CD4-positive, alpha-beta T cell treated with Interleukin-12 subunit alpha and Interleukin-12 subunit beta, for 1 hour (primary cell): ENCODE data around the gene EMX2.

Source experiments
- DNase-seq: peaks from one replicate; pipeline ENCODE4 v3.0.0-alpha.2; 2020

The EMX2 gene

DNA sequence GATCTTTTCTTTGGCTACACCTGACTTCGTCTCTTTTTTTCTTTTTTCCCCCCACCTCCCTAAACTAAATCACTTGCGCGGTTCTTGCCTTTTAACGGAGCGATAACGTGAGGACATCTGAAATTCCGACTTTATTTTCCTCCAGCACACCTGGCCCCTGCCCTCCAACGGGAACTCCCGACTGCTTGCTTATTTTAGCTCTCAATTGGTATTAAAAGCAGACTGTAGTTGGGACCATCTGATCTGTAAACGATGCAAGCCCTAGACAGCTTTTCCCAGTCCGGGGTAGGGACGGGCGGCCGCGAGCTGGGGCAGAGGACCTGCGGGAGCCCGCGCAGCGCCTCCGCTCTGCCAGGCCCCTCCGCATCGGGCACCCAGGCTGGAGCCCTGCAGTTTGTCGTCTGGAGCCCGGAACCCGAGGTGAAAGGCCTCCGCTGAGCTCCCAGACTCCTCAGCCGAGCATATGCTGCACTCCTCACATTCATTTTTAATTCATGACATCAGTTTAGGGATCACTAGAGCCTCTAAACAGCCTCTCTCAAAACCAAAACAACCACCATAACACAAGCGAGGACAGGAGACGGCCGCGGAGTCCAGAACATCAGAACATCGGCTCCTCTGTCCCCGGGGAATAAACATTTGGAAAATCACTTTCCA, 10.0 kb upstream of the EMX2 start:
- DNase-seq = no peak

DNA sequence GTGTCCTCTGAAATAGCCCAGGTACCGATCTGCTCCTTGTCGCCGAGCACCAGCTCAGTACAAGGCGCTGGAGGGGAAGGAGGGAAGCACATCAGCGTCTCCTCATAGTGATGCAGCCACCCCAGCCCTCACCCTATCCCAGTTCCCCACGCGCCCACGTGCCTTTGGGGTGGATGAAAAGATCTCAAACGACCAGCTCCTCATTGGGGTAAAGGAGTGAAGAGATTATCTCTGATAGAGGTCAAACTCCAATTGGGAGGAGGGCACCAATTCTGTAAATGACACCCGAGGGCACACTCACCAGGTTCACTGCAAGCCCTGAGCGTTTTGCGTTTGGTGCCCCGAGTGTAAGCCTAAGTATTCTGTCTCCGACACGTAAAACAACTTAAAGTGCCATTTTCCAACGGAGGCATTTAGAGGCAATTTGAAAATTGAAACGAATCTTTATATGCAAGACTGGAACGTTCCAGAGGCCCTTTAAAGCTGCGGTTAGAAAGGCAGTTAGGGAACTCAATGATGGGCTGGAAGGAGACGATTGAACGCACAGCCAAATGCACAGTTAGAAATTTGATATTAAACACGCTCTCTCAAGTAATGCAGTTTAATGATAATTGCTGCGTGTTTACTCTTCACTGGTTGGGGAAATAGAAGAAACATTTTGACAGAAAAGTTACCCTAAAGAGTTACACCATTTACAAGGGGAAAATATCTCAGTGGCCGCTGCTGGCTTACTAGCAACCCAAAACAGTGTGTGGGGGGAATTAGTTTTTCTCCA, 8.9 kb upstream of the EMX2 start:
- DNase-seq = no peak

DNA sequence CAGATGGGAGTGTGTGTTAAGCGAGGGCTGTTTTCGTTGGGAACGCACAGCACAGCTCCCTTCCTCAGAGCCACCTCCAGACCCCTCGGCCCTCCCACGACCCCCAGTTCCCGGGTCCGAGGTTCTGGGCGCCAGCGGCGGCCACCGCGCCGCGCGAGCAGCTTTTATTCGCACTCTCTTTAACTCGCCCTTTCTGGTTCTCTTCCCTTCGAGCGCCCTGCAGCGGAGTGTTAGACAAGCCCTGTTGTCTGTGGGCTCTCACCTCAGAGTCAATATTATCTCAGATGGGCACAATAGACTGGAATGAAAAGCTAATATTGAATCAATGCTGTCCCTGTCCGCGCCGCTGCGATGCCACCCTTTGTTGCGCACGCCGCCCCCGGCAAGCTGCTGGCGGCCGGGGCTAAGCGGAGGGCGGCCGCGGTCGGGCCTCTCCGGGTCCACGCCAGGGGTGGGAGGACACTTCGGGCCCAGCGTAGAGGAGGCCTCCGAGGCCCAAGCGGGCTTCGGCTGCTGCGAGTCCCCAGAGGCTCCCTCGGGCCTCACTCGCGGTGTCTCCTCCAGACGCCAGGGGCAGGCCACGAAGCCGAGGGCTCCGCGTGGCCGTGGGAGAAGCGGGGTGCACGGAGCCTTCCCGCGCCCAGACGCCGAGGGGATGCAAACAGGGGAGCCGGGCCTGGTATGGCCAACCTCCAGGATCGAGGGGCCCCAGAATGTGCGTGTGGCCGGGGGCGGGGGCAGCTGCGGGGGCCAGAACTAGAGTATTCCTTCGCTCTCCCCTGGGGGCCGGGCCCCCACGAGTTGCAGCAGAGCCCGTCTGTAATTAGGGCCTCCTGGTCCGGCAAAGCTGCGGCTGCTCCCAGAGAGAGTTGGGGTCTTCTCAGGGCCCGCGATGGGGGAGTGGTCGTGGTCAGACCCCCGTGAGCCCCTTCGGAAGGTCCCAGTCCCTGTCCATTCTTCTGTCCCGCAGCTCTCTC, 7.9 kb upstream of the EMX2 start:
- no peak for DNase-seq

DNA sequence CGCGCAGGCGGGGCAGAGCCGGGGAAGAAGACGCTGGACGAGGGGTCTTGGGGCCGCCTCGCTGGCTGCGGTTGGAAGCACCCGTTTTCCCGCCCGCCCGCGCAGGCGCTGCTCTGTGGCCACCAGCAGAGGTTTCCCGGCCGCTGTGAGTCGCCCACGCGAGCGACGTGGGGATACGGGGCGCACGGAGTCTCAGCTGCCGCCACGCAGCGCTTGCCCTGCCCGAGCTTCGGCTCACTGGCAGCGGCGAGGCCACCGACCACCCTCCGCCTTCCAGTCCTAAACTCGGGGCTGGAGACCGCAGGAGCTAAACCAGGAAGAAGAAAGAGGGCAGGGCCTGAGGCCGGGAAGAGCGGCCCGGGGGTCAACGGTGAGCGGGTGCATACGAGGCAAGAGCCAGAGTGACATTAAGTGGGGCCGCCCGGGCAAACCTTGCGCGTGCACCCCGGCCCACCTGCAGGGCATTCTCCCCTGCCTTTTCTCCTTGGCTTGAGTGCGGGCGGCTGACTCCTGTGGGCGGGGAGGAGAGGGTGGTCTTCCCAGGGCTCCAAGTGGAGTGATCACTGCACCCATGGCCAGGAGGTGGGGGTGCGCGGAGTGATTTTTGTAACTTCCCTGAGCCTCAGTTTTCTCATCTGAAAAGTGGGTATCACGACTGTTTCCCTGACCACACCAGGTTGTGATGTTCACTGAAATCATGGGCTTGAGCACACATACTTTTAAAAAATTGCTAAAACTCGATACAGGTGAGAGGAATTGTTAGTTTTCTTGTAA, 7.1 kb upstream of the EMX2 start:
- no peak for DNase-seq

DNA sequence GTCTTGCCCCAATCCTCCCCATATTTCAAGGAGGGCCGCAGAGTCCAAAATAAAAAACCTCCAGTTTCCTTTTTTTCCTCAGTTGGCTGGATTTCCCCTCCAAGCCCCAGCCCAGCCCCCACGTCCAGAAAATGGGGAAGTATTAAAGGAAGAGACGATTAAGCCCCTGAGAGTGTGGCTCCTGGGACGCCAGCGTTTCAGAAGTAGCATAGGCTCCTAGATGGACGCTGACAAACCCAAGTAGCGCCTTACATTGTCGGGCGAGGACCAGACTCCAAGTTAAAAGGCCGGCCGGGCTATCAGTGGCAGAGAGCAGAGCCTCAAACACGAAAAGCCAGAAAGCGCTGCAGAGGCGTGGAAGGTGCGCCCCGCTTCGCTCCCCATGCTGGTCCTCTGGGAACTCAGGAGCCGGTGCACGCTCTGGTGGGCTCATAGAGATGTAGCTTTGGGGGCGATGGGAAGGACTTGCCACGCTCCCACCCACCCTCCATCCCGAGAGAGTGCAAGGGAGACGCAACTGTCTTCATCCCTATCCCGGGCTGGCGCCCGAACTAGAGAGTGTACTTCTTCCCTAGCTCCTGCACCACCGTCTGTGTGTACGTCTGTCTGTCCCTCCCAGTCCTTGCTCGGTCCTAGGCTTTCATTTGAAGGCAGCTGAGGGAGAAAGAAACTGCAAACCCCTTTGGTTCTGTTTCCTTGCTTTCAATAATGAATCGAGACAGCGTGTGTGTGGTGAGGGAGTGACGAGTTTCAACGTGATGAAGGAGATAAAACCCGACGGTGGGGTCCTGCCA, 6.3 kb upstream of the EMX2 start:
- DNase-seq = no peak

DNA sequence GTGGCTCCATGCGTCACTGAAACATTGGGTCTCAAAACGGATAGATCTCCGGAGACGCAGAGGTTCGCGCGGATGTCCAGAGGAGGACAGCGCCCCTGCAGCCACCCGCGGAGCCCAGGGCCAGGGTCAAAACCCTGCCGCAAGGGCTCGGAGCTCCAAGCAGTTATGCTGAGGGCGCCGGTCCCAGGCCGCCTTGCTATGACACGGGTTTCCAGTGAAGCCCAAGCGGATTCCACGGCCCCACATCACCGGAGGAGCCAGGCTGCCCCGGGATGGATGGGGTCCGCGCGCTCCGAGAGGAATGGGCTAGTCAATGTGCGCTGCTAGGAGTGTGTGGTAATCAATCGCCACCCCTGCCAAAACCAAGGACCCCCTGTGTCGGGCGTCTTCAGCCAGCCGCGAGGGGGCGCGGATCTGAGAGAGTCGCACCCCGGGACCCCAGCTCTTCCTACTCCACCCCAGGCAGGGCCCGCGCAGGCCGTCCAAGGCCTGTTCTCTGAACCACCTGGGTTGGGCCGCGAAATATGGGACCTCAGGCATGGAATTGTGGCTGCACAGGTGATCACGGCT, 5.6 kb upstream of the EMX2 start:
- DNase-seq = no peak

DNA sequence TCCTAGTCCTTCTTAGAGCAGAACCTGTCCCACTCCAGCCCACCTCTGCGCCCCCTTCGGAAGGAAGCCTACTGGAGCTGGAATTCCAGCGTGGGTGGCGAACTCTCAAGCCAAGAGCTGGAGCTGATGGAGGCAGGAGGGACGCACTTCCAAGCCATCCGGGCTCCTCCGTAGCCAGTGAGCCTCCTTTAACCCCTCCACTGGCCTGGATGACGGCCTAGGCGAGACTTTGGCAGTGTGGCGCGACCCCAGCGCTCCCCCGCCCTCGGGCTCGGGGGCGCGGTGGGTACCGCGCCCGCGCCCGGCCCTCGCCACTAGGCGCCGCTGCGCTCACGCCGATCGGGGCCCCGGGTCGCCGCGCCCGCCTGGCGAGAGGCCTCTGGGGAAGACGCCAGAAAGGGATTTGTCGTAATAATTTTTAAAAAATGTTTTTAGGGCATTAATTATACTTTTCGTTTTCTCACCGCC, 5.1 kb upstream of the EMX2 start:
- DNase-seq = peak; percentile 2

DNA sequence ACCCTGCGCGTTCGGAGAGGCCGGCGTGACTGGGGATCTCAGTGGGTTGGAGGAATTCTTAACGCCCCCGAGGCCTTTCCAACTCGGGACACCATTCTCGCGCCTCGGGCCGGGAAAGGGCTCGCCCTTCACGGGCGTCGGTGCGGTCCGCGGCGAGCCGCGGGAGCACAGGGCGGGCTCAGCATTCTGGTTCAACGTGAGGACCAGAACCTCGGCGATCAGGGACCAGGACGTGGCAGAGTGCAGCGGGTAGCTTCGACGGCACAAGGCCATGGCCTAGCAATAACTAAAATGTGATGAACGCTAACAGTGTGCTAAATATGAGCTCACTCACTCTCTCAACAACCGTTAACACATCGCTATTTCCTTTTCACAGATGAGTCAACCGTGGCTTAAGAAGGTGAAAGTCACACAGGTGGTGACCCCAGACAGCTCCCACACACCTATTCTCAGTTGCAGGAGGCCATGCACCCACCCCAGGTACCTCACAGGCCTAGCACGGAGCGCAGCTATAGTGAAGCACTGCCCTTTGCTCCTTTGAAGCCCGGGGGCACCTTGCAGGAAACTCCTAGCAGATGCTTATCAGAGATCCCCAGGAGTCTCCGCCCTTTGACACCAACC, 4.5 kb upstream of the EMX2 start:
- DNase-seq = no peak

DNA sequence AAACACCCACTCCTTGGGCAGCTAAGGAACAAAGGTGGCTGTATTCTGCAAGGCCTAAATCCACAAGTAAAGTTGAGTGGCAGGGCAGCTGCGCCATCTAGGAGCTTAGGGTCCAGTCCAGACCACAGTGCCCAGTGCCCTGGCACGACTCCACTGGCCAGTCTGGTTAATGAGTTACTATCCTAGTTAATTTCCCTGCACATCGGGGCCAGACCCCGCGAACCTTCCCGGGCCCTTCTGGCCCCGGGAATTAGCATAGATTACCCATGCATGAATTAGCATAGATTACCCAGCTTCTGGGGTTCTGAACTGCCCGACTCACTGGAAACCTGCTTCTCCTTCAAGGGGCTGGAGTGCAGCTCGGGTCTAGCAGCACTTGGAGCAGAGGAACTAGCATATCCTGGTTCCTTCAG, 3.2 kb upstream of the EMX2 start:
- DNase-seq = no peak

DNA sequence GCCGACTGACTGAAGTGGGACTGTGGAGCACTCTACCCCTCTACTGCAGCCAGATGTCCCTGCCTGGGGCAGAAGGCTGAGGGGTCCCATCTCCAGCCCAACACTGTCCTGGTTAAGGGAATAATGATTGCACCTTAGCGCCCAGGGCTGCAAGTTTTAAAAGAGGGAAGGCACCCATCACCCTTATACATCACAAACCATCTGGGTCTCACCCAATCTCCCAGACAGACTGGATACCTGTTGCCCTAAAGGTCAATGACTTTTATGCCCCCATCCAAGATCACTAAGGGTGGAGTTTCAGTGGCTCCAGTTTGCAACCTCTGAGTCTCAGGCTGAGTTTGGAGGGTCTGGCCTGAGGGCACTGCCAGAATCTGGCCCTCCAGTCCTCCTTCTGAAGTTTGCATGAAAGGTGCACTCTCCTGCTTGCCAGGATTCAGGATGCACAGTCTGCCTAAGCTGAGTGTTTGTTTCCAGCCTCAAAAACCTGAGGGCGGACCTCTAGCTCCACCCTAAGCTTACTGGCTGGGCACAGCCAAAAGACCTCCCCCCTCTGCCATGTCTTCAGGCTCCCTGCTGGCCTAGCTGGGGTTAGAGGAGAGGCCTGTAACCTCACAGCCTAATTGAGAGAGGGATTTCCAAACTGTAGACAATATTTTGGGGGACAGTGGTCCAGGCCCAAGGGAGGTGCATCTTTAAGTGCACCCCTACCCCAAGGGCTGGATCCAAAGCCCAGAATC, 2.5 kb upstream of the EMX2 start:
- no peak for DNase-seq

DNA sequence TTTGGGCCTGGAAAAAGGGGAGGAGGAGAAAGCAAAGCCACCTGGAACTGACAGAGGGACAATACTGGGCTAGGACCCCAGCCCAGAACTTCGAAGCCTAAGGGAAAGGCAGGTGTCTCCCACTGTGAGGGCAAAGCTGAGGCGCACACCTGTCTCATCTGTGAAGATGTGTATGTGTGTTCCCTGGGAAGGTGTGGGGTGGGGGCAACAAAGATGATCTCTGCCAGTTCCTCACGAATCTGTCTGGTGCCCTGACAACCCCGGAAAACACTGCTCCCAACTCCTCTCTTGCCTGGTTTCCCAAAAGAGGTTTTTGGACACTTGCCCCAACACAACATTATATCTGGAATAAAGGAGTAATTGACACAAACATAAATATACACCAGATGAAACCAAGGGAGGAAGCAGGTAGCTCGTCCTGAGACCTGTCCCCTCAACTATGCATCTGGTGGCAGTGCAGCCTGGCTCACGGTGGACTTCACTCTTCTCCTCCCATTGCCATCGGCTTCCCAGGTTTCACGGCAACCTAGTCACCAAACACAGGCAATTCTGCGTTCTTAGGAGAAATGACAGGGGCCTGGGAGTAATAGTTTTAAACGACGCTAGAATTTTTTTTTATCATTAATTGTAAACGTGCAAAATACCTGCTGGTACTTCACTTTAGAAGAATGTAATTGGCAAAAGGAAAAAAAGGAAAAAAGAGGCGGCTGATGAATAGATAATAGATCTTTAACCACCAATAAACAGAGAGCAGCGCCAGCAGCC, 1.7 kb upstream of the EMX2 start:
- no peak for DNase-seq

DNA sequence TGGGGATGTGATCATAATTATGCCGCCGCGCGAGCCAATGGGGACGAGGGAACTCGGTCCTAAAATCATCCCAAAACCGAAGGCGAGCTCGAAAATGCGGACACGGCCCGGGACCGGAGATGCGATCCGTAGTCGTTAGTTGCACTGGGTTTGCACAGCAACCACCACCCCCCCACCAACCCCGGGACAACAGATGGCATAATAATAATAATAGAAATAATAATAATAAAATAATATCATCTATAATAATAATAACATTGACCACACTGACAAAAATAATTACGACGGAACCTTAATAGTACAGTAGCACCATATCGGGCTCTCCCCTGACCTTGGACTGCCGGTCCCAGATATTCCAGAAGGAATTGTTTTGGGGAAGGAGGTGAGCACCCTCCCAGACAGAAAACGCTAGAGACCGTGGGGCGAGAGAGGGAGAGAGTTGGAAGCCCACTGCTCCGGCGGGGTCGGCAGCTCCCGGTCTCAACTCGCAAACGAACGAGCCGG, 1.1 kb upstream of the EMX2 start:
- DNase-seq = no peak

DNA sequence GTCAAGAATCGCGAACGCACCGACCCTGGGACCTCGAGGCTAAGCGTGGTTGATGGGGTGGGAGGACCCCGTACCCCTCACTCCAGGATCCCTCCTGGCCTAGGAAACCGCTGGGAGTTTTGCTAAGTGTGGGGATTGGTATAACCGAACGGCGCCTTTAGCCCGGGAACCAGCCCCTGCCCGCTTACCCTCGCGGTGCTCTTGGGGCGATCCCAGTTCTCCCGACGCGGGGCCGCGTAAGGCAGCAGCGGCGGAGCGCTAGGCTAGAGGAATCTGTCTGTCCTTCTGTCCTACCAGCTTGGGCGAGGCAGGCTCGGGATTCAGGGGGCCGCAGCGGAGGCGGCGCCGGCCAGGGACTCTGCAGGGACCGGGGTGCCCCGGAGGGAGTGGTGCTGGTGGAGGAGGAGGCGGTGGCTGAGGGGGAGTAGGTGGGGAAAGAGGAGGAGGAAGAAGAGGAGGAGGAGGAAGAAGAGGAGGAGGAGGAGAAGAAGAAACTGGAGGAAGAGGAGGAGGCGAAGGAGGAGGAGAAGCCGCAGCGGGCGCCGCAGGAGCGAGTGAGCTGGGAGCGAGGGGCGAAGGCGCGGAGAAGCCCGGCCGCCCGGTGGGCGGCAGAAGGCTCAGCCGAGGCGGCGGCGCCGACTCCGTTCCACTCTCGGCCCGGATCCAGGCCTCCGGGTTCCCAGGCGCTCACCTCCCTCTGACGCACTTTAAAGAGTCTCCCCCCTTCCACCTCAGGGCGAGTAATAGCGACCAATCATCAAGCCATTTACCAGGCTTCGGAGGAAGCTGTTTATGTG, 439 bp upstream of the EMX2 start:
- DNase-seq = no peak

DNA sequence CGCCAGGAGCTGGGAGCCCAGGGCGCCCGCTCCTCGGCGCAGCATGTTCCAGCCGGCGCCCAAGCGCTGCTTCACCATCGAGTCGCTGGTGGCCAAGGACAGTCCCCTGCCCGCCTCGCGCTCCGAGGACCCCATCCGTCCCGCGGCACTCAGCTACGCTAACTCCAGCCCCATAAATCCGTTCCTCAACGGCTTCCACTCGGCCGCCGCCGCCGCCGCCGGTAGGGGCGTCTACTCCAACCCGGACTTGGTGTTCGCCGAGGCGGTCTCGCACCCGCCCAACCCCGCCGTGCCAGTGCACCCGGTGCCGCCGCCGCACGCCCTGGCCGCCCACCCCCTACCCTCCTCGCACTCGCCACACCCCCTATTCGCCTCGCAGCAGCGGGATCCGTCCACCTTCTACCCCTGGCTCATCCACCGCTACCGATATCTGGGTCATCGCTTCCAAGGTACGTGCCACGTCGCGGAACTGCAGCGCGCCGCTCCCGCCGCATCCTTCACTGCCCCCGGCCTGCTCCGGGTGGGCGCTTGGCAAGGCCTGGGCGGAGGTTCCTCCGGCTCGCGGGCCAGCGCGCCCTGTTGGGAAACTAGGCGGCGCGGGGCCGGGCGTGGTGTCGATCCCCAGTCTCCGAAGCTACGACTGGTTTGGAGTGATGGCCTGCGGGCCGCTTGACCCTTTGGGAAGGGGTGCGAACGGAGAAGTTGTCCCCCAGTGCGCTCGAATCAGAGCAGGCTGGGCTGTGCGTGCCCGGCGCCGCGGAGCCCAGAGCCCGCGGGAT, 868 bp downstream of the EMX2 start:
- no peak for DNase-seq

DNA sequence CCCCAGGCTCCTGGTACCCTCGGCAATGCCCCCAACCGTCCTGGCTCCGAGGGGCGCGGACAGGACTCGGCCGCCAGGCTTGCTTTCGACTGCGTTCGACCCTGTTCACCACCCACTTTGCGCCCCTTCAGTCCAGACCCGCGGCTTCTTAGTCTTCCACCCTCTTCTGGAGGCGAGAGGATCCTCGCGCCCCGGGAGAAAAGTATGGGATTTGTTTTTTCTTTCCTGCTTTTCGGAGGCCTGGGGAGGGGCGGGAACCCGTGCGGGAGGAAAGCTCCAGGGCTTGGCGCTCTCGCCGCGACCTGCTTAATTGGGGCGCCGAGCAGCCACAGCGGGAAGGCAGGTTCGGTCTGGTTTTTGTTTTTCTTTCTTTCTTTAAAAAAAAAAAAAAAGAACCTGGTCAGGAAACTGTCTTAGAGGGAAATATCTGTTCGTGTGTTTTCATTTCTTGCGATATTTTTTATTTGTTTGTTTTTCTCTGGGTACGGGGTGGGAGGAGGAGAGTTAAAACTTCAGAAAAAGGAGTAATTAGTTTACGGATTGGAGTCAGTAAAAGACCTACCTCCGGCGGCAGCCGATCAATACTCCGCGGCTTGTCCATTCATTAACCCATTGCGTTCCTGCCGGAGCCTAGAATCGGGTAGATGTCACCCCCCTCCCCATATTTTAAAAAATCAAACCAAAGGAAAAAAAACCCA, 1.6 kb downstream of the EMX2 start:
- DNase-seq = no peak

DNA sequence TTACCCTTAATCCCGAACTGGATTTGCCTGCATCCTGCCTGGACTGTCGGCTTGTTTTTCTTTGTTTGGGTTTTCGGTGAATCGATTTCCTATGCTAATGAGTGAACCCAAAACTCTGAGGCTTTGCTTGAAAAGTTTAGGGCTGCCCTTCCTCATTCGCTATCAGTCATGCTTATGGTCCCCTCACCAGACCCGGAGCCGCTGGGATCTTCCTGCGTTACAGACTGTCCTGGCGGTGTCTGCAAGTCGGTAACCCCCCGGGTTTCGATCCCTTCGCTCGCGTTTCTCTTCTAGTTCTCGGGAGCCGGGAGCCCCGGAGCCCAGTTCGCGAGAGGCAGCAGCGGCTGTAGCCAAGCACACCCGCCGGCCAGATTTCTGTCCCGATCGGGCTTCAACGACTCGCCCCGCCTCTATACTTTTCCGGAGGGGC, 2.2 kb downstream of the EMX2 start:
- no peak for DNase-seq
